Measurements from ENCODE around the gene RPL41. TPM values are rescaled to one million over a fixed set of nuclear protein-coding genes. Genes with fewer than 3 reads are reported as not detected.

Gene RPL41
- total and polyA plus RNA-seq, 12 donors = 475 to 5,263 (median 2,004) TPM

- WGBS, 2 donors = 0% methylated on average over 8 of the region's 8 CpGs
- TF ChIP-seq CTCF (IDR thresholded peaks at IDR 0.05) = no peak
- H3K36me3 ChIP-seq = peaks cover 0 to 35% (median 7%) of the 10 kb centered on the region in 9 donors
- H3K27ac ChIP-seq = peak overlapping the region; percentile 51 to 91 (median 82)
- H3K4me1 ChIP-seq = peaks cover 8 to 61% (median 49%) of the 10 kb centered on the region in 9 donors
- no peak for ATAC-seq
- no peaks in the 10 kb centered on the region for H3K27me3 ChIP-seq
- H3K9me3 ChIP-seq = no peaks in the 10 kb centered on the region
- intact Hi-C loops (cut with DNase I) = loop anchor here in 8 of 10 donors (1.0 to 10.0 kb wide), 9 partner anchors 29 to 507 kb away; partner anchors contain the start of genes MYL6 (in 5 of the 8), SMARCC2 (in 2 of the 8), SPRYD4 (in 2 of the 8) and BAZ2A (in 1 of the 8)
- no peak for DNase-seq
- peak overlapping the region in 9 of 10 donors; percentile 23 to 94 (median 84) for H3K4me3 ChIP-seq
These were observed 11.1 kb downstream of the RPL41 start for GRCh38 chr12:56127485-56127887.

DNA sequence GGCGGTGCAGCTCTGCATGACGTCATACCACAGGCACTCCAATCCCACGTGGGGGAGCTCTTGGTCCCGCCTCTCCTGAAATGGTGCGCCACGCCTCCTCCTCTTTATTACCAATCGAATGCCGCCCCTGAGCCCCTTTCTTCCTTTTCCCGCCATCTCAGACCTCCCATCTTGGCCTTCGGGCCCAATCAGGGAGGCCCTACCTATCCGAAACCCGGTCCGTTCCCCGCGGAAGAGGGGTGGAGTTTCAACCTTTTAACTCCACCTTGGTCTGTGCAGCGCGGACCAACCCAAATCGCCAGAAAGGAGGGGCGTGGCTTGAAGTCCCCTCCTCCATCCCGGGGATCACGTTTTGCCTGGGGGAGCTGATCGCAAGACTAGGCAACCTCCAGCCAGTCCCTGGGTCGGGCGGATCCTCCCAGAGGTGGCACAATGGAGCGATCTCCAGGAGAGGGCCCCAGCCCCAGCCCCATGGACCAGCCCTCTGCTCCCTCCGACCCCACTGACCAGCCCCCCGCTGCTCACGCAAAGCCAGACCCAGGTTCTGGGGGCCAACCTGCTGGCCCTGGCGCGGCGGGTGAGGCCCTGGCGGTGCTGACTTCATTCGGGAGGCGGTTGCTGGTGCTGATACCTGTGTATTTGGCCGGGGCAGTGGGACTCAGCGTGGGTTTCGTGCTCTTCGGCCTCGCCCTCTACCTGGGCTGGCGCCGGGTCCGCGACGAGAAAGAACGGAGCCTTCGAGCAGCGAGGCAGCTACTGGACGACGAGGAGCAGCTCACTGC is 11.6 kb downstream of the RPL41 start, which contains the start of gene ESYT1:
Gene ESYT1, plus strand, starts transcription at position 380 of the 782 bp plus-strand sequence. Its CDS starts 53 bp downstream, at position 433.
- peak within 1 kb of the TSS; percentile 51 to 94 (median 88) for H3K27ac ChIP-seq
- H3K36me3 ChIP-seq = peaks cover 0 to 36% (median 9%) of the 10 kb centered on the region in 9 donors
- H3K4me1 ChIP-seq = peaks cover 8 to 61% (median 44%) of the 10 kb centered on the region in 9 donors
- no peaks in the 10 kb centered on the region for H3K9me3 ChIP-seq
- WGBS, 2 donors = 0% methylated on average over 49 of the region's 49 CpGs
- intact Hi-C loops (cut with DNase I) = loop anchor here in 8 of 10 donors (1.0 to 10.0 kb wide), 10 partner anchors 15 to 507 kb away; partner anchors contain the start of genes MYL6 (in 5 of the 8), SMARCC2 (in 3 of the 8), SPRYD4 (in 2 of the 8) and BAZ2A (in 1 of the 8)
- ATAC-seq = peak; percentile 94 to 97 (median 96)
- peak in 1 of 9 donors; percentile 18 for TF ChIP-seq CTCF (IDR thresholded peaks at IDR 0.05)
- no peaks in the 10 kb centered on the region for H3K27me3 ChIP-seq
- peak within 1 kb of the TSS; percentile 53 to 94 (median 84) for H3K4me3 ChIP-seq
- DNase-seq = peak; percentile 95 to 99

DNA sequence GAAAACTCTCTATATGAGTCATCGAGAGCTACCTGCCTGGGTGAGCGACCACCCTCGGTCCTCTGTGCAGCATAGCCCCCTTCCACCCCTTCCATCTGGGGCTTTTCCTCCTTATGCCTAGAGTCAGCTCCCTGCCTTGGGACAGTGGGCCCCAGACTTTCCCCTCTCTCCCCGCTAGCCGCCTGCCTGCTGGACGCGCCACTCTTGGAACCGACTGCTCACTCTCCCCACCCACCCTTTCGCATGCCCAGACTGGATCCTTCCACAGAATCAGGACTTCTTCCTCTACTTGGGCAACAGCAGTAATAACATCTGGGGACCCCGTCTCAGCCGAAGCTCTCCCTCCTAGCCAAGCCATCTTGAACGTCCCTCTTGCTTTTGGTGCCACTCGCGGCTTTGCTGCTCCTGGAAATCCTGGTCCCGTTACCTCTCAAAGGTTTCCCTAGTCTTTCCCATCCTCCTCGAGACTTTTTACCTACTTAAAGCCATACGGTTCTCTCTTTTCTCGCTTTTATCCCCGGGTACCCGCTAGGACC is 12.3 kb downstream of the RPL41 start:
- intact Hi-C loops (cut with DNase I) = loop anchor here in 6 of 10 donors (2.0 to 10.0 kb wide), 6 partner anchors 14 to 506 kb away; partner anchors contain the start of genes SMARCC2 (in 2 of the 6), SPRYD4 (in 2 of the 6) and BAZ2A (in 1 of the 6)
- ATAC-seq (peak; percentile 4 to 35 (median 10)), DNase-seq (peak in 1 of 2 donors; percentile 28)
- peak overlapping the region; percentile 36 to 94 (median 88) for H3K27ac ChIP-seq
- no peak for TF ChIP-seq CTCF (IDR thresholded peaks at IDR 0.05)
- H3K9me3 ChIP-seq = no peaks in the 10 kb centered on the region
- H3K36me3 ChIP-seq = peaks cover 0 to 38% (median 16%) of the 10 kb centered on the region in 9 donors
- no peaks in the 10 kb centered on the region for H3K27me3 ChIP-seq
- 0% methylated on average over 20 of the region's 20 CpGs for WGBS, 2 donors
- H3K4me1 ChIP-seq = peaks cover 8 to 57% (median 41%) of the 10 kb centered on the region in 9 donors
- H3K4me3 ChIP-seq = peak overlapping the region; percentile 53 to 94 (median 84)

All from heart right ventricle (tissue), 16 donors.